Measurements from ENCODE around the gene FAAH.

FAAH gene

GRCh38 chr1:46423574-46424240 is 29.6 kb downstream of the FAAH start:
- no peak for DNase-seq

GRCh38 chr1:46424730-46425129 is 30.6 kb downstream of the FAAH start:
- DNase-seq = no peak

- DNase-seq = no peak
Observed at GRCh38 chr1:46425726-46426125, 31.6 kb downstream of the FAAH start.

- no peak for DNase-seq
Observed at GRCh38 chr1:46427541-46427940, 33.4 kb downstream of the FAAH start.

GRCh38 chr1:46429436-46429835 is 35.3 kb downstream of the FAAH start:
- no peak for DNase-seq

- no peak for DNase-seq
Observed at GRCh38 chr1:46431695-46432094, 37.6 kb downstream of the FAAH start.

- DNase-seq = no peak
Observed at GRCh38 chr1:46432781-46433327, 38.7 kb downstream of the FAAH start.

- no peak for DNase-seq
Observed at GRCh38 chr1:46434358-46434757, 40.2 kb downstream of the FAAH start.

GRCh38 chr1:46436844-46437243 is 42.7 kb downstream of the FAAH start:
- DNase-seq = no peak

GRCh38 chr1:46437723-46438122 is 43.6 kb downstream of the FAAH start:
- DNase-seq = no peak

GRCh38 chr1:46438346-46438745 is 44.2 kb downstream of the FAAH start:
- no peak for DNase-seq

GRCh38 chr1:46440478-46440877 is 46.4 kb downstream of the FAAH start:
- no peak for DNase-seq

GRCh38 chr1:46442317-46443161 is 48.4 kb downstream of the FAAH start:
- DNase-seq = peak; percentile 54 to 77

- no peak for DNase-seq
Observed at GRCh38 chr1:46444466-46444865, 50.3 kb downstream of the FAAH start.

GRCh38 chr1:46445773-46446256 is 51.7 kb downstream of the FAAH start:
- DNase-seq = no peak

- DNase-seq = peak; percentile 49 to 65
Observed at GRCh38 chr1:46446646-46447498, 52.8 kb downstream of the FAAH start.

- DNase-seq = no peak
Observed at GRCh38 chr1:46447499-46448108, 53.5 kb downstream of the FAAH start.

GRCh38 chr1:46448109-46448911 is 54.2 kb downstream of the FAAH start:
- no peak for DNase-seq

GRCh38 chr1:46449223-46450159 is 55.4 kb downstream of the FAAH start:
- DNase-seq = no peak

GRCh38 chr1:46450160-46450517 is 56.0 kb downstream of the FAAH start:
- DNase-seq = no peak

Data from SHP77 (cell line).